T-cell (primary cell): ENCODE measurements around the gene PLCB1. TPM values are rescaled to one million over a fixed set of nuclear protein-coding genes. Genes with fewer than 3 reads are reported as not detected.

Experiments used
- ATAC-seq, 4 experiments: fragments of 200-7000 bp in 3 of 4; fragments of 150-1000 bp in 1 of 4; cut with Tn5 transposase; replicated peaks in 1 of 4; 1 replicate in 3 of 4; 2 replicates in 1 of 4; pipeline ENCODE4 v1.10.0; 2021; ENCODE audit warnings: moderate library complexity in 3 of 4, mild to moderate bottlenecking in 2 of 4, moderate number of reproducible peaks in 1 of 4
- CTCF ChIA-PET, 2 donors: fragments of 300-600 bp; sonication (Branson Sonifier 250); formaldehyde crosslinking; loops; one replicate each; lab custom pipeline; 2022; ENCODE audit warnings: antibody characterized with exemption in 2 of 2; lab: Charles Lee
- POLR2A ChIA-PET, 2 donors: fragments of 300-600 bp; sonication (Branson Sonifier 250); formaldehyde crosslinking; loops; one replicate each; lab custom pipeline; 2022; ENCODE audit warnings: antibody characterized with exemption in 2 of 2; lab: Charles Lee
- DNase-seq, 35 experiments: peaks; one replicate each; pipeline versions ENCODE4 v3.0.0 to v3.0.0-alpha.2; 2013 to 2023
- H3K27ac ChIP-seq: one replicate; pipeline ENCODE4 v1.5.1; 2013; ENCODE audit warnings: low read length
- H3K27me3 ChIP-seq, 2 experiments: replicated peaks in 1 of 2; 1 replicate in 1 of 2; 2 replicates in 1 of 2; pipeline versions ENCODE4 v1.6.1 to v1.7.0; 2013; ENCODE audit warnings: low read length in 1 of 2, mixed read lengths in 1 of 2; ENCODE audit not compliant: control insufficient read depth in 2 of 2, insufficient read depth in 2 of 2; ENCODE audit errors: extremely low read depth in 1 of 2
- H3K36me3 ChIP-seq, 2 donors: 1 replicate in 1 of 2; 2 replicates in 1 of 2; pipeline versions ENCODE4 v1.6.1 to v1.7.0; 2013; ENCODE audit warnings: low read length in 1 of 2; ENCODE audit not compliant: control insufficient read depth in 2 of 2, insufficient read depth in 1 of 2; ENCODE audit errors: extremely low read depth in 1 of 2
- H3K4me1 ChIP-seq, 2 experiments: 1 replicate in 1 of 2; 2 replicates in 1 of 2; pipeline versions ENCODE4 v1.6.1 to v1.7.0; 2013; ENCODE audit warnings: low read length in 2 of 2, mixed read lengths in 1 of 2; ENCODE audit not compliant: insufficient read depth in 2 of 2, control insufficient read depth in 1 of 2; ENCODE audit errors: extremely low read depth in 1 of 2
- H3K4me3 ChIP-seq, 2 donors: 1 replicate in 1 of 2; 2 replicates in 1 of 2; pipeline versions ENCODE4 v1.5.1 to v1.7.0; 2013; ENCODE audit warnings: mild to moderate bottlenecking in 2 of 2, low read length in 1 of 2, moderate library complexity in 1 of 2; ENCODE audit not compliant: control insufficient read depth in 1 of 2; ENCODE audit errors: extremely low read depth in 1 of 2
- H3K9me3 ChIP-seq: 2 replicates; pipeline ENCODE4 v1.7.0; 2013
- H3K27ac Mint-ChIP-seq, 2 donors: one replicate each; pipeline ENCODE4 v1.8.0; 2020 to 2021; ENCODE audit warnings: mild to moderate bottlenecking in 2 of 2, mixed read lengths in 2 of 2
- H3K27me3 Mint-ChIP-seq, 2 donors: one replicate each; pipeline ENCODE4 v1.8.0; 2021 to 2022; ENCODE audit warnings: mixed read lengths in 2 of 2
- H3K36me3 Mint-ChIP-seq: one replicate; pipeline ENCODE4 v1.8.0; 2021; ENCODE audit warnings: mixed read lengths
- H3K4me1 Mint-ChIP-seq, 3 donors: one replicate each; pipeline ENCODE4 v1.8.0; 2020 to 2022; ENCODE audit warnings: mixed read lengths in 3 of 3, mild to moderate bottlenecking in 1 of 3
- H3K4me3 Mint-ChIP-seq, 3 donors: one replicate each; pipeline ENCODE4 v1.8.0; 2020 to 2022; ENCODE audit warnings: mild to moderate bottlenecking in 3 of 3, mixed read lengths in 3 of 3, moderate library complexity in 3 of 3
- H3K9me3 Mint-ChIP-seq, 3 donors: one replicate each; pipeline ENCODE4 v1.8.0; 2020 to 2022; ENCODE audit warnings: mixed read lengths in 3 of 3
- WGBS: methylation state at CpG from one replicate; pipeline ENCODE4 v1.1.5; 2013; ENCODE audit warnings: missing lambda C conversion rate; ENCODE audit not compliant: insufficient coverage; 5-methylcytosine and 5-hydroxymethylcytosine counted together
- total RNA-seq, 35 experiments: library from RNA in 6 of 35; stranded (reverse) in 6 of 35; fragments of 120-200 nt in 1 of 35; gene quantifications; one replicate each; pipeline versions ENCODE4 v1.2.1 to v1.2.4 and lab custom pipeline; 2013 to 2026

Gene PLCB1
- total RNA-seq, 5 donors from 2014 or later (not counting 1 experiment from before 2014, with no cell fraction given) = 3.3 to 15.1 (median 7.4) TPM

DNA sequence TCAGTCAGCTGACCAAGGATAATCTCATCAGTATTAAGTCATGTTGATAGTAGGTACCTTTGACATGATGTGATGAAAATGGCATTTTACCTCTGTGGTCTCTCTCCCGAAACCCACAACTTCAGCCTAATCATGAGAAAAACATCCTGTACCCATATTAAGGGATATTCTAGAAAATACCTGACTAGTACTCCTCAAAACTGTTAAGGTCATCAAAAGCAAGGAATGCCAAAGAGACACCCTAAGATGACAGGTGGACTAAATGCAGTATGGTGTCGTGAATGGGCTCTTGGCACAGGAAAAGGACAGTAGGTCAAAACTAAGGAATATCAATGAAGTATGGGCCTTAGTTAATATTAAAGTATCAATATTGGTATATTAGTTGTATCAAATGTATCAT is 221.4 kb downstream of the PLCB1 start:
- Histone ChIP-seq H3K36me3 (no peaks in the 10 kb centered on the region), H3K27ac (no peak overlapping the region), H3K4me3 (no peak overlapping the region), H3K9me3 (no peaks in the 10 kb centered on the region), H3K27me3 (no peaks in the 10 kb centered on the region), H3K4me1 (no peaks in the 10 kb centered on the region)
- no CpG with 5 or more reads among the region's 2 CpGs for WGBS
- ChIA-PET POLR2A (no interaction called here), CTCF (no interaction called here)
- H3K27me3 Mint-ChIP-seq = no peaks in the 10 kb centered on the region
- no peaks in the 10 kb centered on the region for H3K4me1 Mint-ChIP-seq
- no peak overlapping the region for H3K27ac Mint-ChIP-seq
- H3K4me3 Mint-ChIP-seq = no peak overlapping the region
- DNase-seq = no peak
- no peak for ATAC-seq
- peaks cover 3% of the 10 kb centered on the region for H3K36me3 Mint-ChIP-seq
- H3K9me3 Mint-ChIP-seq = peaks cover 0 to 7% (median 4%) of the 10 kb centered on the region in 3 donors

DNA sequence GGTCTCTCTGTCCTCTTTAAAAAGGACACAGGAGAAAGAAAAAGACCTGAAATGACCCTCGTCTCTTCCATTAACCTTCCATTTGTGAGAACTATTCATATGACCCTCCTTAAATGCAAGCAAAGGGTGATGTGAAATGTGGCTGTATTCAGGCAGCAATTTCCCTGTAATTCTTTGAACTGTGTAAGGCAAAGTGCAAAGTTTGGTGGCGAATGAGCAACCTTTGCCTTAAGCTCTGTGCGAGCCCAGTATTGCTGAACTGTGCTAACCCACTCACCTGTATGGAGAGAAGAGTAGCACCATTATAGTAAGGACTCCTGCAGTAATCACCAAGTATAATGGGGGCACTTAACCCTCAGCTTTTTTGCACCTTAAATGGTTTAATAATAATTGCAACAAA is 223.4 kb downstream of the PLCB1 start:
- DNase-seq = no peak
- Histone ChIP-seq H3K36me3 (no peaks in the 10 kb centered on the region), H3K27ac (no peak overlapping the region), H3K4me3 (no peak overlapping the region), H3K4me1 (no peaks in the 10 kb centered on the region), H3K27me3 (no peaks in the 10 kb centered on the region), H3K9me3 (no peaks in the 10 kb centered on the region)
- Mint-ChIP-seq H3K4me3 (no peak overlapping the region), H3K9me3 (peaks cover 0 to under 1% (median 0%) of the 10 kb centered on the region in 3 donors), H3K36me3 (no peaks in the 10 kb centered on the region), H3K4me1 (no peaks in the 10 kb centered on the region), H3K27me3 (no peaks in the 10 kb centered on the region), H3K27ac (no peak overlapping the region)
- CTCF ChIA-PET = no interaction called here
- POLR2A ChIA-PET = no interaction called here
- 89% methylated on average over 1 of the region's 3 CpGs for WGBS
- ATAC-seq = no peak

DNA sequence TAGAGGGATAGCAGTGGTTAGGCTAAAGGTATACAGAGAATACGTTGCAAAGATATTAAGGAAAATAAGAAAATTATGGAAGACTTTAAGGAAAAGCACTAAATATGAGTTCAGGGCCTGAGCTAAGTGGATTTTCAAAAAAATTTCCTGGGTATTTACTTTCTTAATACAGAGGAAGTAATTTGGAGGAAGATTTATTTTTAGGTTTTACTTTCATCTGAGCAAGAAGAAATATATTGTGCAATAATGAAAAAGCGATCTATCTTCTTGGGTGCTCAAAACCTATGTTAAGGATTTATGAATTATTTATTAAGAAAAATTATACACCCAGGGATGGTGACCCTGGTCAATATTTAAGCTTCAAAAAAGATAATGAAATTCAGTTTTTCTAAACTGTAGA is 224.7 kb downstream of the PLCB1 start:
- CTCF ChIA-PET = no interaction called here
- Histone ChIP-seq H3K27me3 (no peaks in the 10 kb centered on the region), H3K36me3 (no peaks in the 10 kb centered on the region), H3K4me3 (no peak overlapping the region), H3K9me3 (no peaks in the 10 kb centered on the region), H3K4me1 (no peaks in the 10 kb centered on the region), H3K27ac (no peak overlapping the region)
- H3K4me3 Mint-ChIP-seq = no peak overlapping the region
- no peaks in the 10 kb centered on the region for H3K27me3 Mint-ChIP-seq
- H3K36me3 Mint-ChIP-seq = no peaks in the 10 kb centered on the region
- H3K9me3 Mint-ChIP-seq = no peaks in the 10 kb centered on the region
- DNase-seq (no peak), ATAC-seq (no peak)
- WGBS = 56% methylated on average over 1 of the region's 2 CpGs
- no peak overlapping the region for H3K27ac Mint-ChIP-seq
- H3K4me1 Mint-ChIP-seq = no peaks in the 10 kb centered on the region
- POLR2A ChIA-PET = no interaction called here

DNA sequence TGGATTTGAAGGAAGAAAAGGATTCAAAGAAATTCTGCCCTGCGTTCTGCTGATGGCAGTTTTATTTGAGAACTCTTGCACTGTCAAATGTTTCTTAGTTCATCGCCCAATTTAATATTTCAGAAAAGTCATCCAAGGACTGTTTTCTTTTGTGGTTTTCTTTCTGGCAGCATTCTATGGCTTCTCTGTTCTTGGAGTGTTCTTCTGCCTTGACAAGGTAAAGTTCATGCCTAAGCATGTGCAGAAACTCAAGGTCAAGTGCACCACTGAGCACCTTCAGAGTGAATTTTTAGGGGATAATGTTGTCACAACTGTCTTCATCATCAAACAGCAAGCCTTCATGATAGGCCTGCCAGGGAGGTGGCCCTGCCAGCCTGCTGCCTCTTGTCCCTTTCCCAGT is 225.6 kb downstream of the PLCB1 start:
- ATAC-seq = no peak
- CTCF ChIA-PET = no interaction called here

DNA sequence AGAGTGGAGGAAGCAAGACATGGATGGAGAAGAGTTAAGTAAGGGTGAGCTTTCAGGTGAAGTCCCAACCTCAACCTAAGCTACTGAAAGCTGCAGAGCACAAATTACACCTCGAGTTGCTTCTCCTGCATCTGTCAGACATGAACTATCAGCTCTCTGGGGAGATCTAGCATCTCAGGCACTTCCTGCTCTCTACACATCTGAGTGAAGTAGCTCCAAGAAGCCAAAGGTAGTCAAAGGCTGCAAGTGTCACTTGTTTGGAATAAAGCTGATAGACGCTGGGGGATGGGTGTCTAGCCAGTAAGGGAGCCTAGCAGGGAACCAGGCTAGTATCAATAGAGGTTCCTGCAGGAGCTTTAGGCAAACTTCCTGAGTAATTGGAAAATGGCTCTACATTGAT is 228.0 kb downstream of the PLCB1 start:
- Histone ChIP-seq H3K9me3 (no peaks in the 10 kb centered on the region), H3K36me3 (no peaks in the 10 kb centered on the region), H3K4me1 (no peaks in the 10 kb centered on the region), H3K27me3 (no peaks in the 10 kb centered on the region), H3K27ac (no peak overlapping the region), H3K4me3 (no peak overlapping the region)
- H3K36me3 Mint-ChIP-seq = no peaks in the 10 kb centered on the region
- ChIA-PET CTCF (interaction anchor here in 1 of 2 donors (0.6 to 1.4 kb wide), 2 partner anchors 28 to 30 kb away, joined by 3 to 6 read pairs; no protein-coding TSS in a partner anchor), POLR2A (no interaction called here)
- no peaks in the 10 kb centered on the region for H3K27me3 Mint-ChIP-seq
- no peaks in the 10 kb centered on the region for H3K4me1 Mint-ChIP-seq
- WGBS = no CpG with 5 or more reads among the region's 2 CpGs
- no peak overlapping the region for H3K4me3 Mint-ChIP-seq
- DNase-seq = no peak
- no peaks in the 10 kb centered on the region for H3K9me3 Mint-ChIP-seq
- H3K27ac Mint-ChIP-seq = no peak overlapping the region
- ATAC-seq = no peak

More for the DNA sequence above, 225.6 kb downstream of the PLCB1 start:
- Mint-ChIP-seq H3K9me3 (no peaks in the 10 kb centered on the region), H3K36me3 (no peaks in the 10 kb centered on the region), H3K27ac (no peak overlapping the region), H3K4me1 (no peaks in the 10 kb centered on the region), H3K27me3 (no peaks in the 10 kb centered on the region), H3K4me3 (no peak overlapping the region)
- no peaks in the 10 kb centered on the region for H3K27me3 ChIP-seq
- DNase-seq = no peak
- no CpG with 5 or more reads among the region's 2 CpGs for WGBS
- H3K36me3 ChIP-seq = no peaks in the 10 kb centered on the region
- POLR2A ChIA-PET = no interaction called here
- no peak overlapping the region for H3K27ac ChIP-seq
- no peaks in the 10 kb centered on the region for H3K9me3 ChIP-seq
- no peaks in the 10 kb centered on the region for H3K4me1 ChIP-seq
- H3K4me3 ChIP-seq = no peak overlapping the region

DNA sequence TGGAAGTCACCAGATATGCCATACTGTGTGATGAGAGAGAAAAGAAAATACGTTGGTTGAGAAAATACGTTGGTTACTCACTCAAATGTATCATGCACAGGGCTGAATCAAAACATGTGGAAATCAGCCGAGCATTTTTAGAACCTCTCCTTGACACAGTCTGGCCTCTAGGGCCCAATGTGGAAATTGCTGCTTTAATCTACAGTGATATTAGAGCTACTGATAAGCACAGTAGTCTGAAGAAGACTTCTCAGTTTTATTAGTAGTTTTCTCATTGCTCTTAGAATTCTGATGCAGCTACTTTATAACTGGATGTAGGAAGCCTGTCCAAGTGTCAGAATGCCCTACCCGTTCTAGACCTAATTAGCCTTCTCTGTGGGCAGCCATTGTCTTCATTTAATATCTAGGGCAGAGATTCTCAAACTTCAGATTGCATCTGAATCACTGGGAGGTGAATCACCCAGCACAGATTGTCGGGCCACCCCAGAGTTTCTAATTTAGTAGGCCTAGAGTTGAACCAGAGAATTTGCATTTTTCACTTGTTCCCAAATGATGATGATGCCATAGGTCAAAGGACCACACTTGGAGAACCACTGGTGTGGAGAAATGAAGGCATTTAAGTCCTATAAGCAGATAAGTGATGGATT is 229.1 kb downstream of the PLCB1 start:
- Histone ChIP-seq H3K36me3 (no peaks in the 10 kb centered on the region), H3K27me3 (no peaks in the 10 kb centered on the region), H3K4me1 (no peaks in the 10 kb centered on the region), H3K27ac (no peak overlapping the region), H3K4me3 (no peak overlapping the region), H3K9me3 (no peaks in the 10 kb centered on the region)
- DNase-seq (no peak), ATAC-seq (no peak)
- Mint-ChIP-seq H3K27ac (no peak overlapping the region), H3K36me3 (no peaks in the 10 kb centered on the region), H3K4me3 (no peak overlapping the region), H3K4me1 (no peaks in the 10 kb centered on the region), H3K27me3 (no peaks in the 10 kb centered on the region), H3K9me3 (no peaks in the 10 kb centered on the region)
- POLR2A ChIA-PET = interaction anchor here in 1 of 2 donors (0.6 kb wide), 1 partner anchor 198 kb away, joined by 4 read pairs; no protein-coding TSS in a partner anchor
- CTCF ChIA-PET = no interaction called here
- 14% methylated on average over 2 of the region's 5 CpGs for WGBS
